ENCODE data around the gene LPCAT3.

The LPCAT3 gene

DNA sequence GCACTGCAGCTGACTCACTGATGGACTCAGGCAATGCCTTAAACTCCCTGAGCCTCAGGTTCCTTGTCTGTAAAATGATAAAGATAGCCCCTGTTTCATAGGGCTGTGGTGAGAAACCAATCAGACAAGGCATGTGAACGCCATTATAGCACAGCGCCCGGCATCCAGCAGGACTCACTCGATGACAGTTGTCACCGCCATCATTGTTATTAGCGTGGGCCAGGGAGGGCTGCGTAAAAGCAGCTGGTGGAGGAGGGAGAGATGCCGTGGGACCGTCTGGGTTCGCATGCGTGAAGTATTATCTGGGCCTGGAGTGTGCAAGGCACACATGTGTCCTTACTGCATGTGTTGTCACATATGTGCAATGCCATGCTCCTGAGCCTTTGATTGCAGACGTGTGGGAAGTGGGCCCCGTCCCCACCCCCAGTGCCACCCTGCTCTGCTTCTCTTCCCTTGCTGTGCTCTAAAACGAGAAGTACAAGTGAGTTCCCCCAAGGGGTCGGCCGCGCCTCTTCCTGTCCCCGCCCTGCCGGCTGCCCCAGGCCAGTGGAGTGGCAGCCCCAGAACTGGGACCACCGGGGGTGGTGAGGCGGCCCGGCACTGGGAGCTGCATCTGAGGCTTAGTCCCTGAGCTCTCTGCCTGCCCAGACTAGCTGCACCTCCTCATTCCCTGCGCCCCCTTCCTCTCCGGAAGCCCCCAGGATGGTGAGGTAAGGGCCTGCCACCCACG, 67.3 kb downstream of the LPCAT3 start, which contains the start of gene PTPN6:
Gene PTPN6, plus strand, starts transcription at position 546 of the 730 bp plus-strand sequence. Its CDS starts 157 bp downstream, at position 703.
- DNase-seq, result no peak

DNA sequence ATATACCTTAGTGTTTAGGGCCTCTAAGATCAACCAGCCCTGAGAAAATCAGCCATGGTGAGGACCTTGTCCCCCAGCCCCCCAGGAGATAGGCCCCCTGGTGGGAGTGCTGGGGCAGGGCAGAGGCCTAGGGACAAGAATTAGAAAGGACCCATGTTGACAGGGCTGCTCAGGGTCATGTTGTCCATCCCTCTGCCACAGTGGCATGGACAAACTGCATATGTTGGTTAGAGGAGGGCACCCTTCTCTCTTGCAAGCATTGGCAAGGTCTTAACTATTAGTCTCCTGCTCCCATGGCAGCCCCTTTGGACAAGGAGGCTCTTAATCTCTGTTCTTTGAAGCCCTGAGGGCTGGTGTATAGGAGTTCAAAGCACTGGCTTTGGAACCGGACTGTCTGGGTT, 67.9 kb downstream of the LPCAT3 start:
- no peak for DNase-seq

DNA sequence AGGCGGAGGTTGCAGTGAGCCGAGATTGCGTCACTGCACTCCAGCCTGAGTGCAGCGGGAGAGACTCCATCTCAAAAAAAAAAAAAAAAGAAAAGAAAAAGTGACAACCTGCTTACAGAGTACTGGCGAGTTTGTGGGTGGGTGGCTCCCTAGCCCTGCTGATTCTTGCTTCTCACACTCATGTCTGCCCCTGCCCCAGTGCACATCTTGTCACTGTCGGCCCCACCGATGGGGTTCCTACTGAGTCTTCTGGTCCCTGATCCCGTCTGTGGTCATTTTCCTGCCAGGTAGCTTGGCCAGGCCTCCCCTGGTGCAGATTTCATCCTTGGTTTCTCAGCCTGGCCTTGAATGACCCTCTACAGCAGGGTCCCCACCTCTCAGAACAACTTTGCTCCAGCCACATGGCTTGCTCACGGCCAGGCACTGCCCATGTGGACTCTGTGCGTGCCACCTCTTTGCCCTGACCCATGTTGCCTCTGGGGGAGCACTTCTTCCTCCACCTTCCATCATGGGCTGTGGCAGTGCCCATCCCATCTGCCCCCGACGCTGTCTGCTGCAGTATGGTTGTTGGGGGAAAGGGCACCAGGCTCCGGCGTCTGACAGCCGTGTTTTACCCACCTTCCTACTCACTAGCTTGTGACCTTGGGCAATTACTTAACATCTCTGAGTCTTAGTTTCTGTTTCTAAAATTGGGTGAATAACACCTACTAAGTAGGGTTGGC, 69.2 kb downstream of the LPCAT3 start:
- no peak for DNase-seq

DNA sequence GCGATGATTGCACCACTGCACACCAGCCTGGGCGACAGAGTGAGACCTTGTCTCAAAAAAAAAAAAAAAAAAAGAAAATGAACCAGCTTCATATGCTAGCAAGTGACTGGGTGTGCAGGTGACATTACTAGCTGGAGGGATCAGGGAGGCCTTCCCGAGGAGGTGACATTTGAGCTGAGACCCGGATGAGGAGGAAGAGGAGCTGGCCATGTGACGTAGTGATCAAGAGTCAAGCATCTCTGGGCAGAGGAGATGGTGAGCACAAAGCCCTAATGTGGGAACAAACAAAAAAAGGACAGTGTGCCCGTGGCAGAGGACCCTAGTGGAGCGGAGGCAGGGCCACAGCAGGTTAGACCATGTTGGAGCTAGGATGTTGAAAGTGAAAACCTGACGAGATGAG, 70.7 kb downstream of the LPCAT3 start:
- DNase-seq, result no peak

DNA sequence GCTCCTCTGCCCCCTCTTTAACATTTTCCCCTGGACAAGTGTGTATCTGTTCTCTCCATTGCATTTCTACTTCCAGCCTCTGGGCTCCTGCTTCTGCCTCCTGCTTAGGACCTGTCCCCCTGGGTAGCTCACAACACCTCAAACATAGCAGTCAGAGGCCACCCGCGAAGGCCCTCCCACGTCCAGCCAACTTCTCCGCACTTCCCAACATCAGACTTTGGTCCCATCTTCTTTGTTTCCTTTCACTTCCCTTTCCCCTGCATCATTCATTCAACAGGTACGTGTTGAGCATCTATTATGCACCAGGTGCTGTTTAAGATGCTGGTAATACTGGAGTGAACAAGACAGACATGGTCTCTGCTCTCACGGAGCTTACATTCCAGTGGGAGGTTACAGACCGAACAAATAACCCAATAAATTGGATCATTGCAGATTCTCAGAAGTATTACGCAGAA, 71.3 kb downstream of the LPCAT3 start:
- DNase-seq, result no peak

DNA sequence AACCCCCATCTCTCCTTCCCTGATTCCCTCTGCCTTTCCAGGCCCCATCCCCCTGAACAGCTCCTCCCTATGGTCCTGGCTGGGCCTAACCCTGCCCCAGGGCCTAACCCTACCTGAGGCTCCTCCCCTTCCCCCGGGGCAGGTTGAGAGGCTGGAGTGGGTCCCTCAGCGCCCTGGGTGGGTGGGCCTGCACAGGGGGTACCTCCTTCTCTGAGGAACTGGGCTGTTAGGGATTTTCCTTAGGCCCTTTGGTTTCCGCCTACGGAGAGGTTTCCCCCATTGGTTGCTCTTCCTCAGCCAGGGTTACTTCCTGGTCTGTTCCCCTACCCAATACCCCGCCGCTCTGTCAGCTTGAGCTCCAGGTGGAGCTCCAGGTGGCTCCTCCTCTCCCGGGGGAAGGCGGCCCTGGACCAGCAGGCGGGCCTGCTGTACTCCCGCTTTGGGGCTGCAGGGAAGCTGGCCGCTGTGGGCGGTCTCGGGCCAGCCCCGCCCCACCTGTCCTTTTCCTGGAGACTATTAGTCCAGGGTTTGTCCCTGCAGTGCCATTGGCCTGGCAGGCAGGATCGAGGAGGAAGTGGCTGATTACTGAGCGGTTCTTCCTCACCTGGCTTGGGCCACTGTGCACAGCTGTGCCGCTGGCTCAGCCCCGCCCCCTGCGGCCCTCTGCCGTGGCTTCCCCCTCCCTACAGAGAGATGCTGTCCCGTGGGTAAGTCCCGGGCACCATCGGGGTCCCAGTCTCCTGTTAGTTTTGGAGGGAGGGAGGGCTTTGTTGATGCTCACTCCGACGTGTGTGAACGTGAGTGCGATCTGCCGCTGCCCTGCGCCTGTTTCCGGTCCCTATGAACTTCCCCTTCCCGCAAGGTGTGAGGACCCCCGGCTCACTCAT, 72.0 kb downstream of the LPCAT3 start:
- peak; percentile 89 for DNase-seq

DNA sequence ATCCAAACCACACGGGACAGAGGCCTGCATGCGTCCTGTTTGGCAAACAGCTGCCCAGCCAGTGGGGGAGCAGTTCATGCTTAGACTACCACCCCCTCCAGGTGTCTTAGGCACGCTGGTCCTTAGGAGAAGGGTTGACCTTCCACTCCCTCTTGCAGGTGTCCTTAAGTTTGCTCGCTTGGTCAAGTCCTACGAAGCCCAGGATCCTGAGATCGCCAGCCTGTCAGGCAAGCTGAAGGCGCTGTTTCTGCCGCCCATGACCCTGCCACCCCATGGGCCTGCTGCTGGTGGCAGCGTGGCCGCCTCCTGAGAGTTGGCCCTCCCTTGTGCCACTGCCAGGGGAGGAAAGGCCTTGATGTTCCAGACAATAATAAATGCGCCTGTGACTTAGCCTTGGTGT, 72.7 kb downstream of the LPCAT3 start:
- no peak for DNase-seq

DNA sequence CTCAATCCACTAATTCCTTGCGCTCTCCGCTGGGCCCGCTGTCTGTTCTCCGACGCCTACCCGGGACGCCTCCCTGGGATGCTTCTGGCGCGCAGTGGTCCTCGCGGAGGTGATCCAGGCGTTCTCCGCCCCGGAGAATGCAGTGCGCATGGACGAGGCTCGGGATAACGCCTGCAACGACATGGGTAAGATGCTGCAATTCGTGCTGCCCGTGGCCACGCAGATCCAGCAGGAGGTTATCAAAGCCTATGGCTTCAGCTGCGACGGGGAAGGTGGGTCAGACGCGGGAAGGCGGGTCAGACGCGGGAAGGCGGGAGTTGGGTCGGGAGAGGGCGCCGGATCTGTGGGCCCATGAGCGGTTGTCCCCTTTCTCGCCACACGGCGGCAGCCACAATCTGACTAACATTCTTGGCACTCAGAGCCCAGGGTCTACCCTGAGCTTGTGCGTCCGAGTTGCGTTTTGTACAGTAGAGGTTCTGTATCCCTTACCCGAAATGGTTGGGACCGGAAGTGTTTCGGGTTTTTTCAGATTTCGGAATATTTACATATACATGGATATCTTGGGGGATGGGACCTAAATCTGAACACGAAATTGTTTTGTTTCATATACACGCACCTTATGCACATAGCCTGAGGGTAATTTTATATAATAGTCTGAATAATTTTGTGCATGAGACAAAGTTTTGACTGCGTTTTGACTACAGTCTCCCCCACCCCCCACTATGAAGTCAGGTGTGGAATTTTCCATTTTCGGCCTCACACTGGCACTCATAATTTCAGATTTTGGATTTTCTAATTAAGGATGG, 73.7 kb downstream of the LPCAT3 start:
- peak; percentile 78 for DNase-seq

DNA sequence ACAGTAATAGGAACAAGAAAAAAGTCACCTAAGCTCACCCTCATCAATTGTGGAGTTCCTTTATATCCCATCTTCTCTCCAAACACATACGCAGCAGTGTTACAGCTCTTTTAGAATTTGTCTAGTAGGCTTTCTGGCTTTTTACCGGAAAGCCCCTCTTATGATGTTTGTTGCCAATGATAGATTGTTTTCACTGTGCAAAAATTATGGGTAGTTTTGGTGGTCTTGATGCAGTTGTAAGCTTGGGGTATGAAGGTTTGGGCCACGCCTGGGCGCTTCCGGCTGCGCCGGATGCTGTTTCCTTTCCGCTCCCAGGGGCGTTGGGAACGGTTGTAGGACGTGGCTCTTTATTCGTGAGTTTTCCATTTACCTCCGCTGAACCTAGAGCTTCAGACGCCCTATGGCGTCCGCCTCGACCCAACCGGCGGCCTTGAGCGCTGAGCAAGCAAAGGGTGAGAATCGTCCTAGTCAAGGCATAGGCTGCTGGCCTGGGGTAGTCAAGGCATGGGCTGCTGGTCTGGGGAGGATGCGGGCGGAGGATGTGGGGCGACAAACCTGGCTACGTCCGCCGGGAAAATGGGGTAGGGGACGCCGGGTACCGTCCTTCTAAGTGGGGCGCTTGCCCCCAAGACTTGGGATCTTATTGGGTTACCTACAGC, 74.4 kb downstream of the LPCAT3 start, which contains the start of the genes C12orf57 and RNU7-1:
Gene C12orf57, plus strand, starts transcription at position 301 of the 659 bp plus-strand sequence. Its CDS starts 100 bp downstream, at position 401.
Gene RNU7-1, plus strand, starts transcription at position 95 of the 659 bp plus-strand sequence.
- peak; percentile 81 for DNase-seq

DNA sequence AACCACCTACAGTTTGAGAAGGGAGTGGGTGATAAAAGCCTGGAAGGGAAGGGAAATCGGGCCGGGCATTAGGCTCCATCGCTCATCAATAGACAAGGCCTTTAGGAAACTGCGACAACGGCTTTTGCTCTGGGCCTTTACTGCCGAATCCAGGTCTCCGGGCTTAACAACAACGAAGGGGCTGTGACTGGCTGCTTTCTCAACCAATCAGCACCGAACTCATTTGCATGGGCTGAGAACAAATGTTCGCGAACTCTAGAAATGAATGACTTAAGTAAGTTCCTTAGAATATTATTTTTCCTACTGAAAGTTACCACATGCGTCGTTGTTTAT, 74.9 kb downstream of the LPCAT3 start:
- DNase-seq, result peak; percentile 81

DNA sequence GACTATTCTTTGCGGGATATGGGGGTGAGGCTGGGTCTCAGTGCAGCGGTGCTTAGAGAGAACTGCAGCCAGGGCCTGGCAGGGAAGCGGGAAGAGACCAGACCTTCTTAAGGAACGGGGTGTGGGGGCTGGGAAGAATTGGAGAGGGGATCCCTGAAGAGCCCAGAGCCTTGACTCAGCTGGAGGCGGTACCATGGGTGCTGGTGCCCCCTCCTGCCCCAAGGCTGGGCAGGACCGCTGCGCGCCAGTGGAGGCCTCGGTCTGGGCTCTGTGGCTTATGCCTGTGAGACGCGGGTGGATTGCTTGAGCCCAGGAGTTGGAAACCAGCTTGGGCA, 76.0 kb downstream of the LPCAT3 start:
- no peak for DNase-seq

DNA sequence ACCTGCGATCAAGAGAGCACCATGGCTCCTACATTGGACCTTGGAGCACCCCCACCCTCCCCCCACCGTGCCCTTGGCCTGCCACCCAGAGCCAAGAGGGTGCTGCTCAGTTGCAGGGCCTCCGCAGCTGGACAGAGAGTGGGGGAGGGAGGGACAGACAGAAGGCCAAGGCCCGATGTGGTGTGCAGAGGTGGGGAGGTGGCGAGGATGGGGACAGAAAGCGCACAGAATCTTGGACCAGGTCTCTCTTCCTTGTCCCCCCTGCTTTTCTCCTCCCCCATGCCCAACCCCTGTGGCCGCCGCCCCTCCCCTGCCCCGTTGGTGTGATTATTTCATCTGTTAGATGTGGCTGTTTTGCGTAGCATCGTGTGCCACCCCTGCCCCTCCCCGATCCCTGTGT, 76.5 kb downstream of the LPCAT3 start:
- DNase-seq, result no peak

DNA sequence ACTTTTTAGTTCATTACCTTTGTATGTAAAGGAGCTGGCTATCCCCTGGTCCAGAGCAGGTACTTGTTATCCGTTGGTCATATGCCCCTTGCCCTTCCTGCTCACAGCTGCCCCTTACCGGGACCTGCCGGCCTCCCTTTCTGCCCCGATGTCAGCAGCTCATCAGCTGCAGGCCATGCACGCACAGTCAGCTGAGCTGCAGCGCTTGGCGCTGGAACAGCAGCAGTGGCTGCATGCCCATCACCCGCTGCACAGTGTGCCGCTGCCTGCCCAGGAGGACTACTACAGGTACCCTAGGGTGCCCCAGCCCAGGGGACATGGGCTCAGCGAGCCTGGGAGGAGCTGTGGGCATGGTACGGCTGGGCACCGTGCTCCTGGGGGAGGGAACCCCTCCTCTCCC, 77.0 kb downstream of the LPCAT3 start:
- no peak for DNase-seq

DNA sequence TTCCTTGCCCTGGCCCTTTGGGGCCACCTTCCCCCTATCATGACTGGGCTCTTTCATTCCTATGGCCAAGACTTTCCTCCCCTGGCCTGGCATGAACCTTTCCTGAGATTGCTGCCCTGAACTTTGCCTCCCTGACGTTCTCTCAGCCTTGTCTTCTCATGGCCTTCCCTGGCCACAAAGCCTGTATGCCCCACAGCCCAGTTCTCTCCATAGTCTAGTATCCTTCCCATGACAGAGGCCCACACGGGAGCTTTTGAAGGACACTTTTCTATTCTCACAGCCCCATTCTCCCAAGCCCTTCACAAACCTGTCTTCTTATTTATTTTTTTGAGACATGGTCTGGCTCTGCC, 79.1 kb downstream of the LPCAT3 start:
- DNase-seq, result no peak

DNA sequence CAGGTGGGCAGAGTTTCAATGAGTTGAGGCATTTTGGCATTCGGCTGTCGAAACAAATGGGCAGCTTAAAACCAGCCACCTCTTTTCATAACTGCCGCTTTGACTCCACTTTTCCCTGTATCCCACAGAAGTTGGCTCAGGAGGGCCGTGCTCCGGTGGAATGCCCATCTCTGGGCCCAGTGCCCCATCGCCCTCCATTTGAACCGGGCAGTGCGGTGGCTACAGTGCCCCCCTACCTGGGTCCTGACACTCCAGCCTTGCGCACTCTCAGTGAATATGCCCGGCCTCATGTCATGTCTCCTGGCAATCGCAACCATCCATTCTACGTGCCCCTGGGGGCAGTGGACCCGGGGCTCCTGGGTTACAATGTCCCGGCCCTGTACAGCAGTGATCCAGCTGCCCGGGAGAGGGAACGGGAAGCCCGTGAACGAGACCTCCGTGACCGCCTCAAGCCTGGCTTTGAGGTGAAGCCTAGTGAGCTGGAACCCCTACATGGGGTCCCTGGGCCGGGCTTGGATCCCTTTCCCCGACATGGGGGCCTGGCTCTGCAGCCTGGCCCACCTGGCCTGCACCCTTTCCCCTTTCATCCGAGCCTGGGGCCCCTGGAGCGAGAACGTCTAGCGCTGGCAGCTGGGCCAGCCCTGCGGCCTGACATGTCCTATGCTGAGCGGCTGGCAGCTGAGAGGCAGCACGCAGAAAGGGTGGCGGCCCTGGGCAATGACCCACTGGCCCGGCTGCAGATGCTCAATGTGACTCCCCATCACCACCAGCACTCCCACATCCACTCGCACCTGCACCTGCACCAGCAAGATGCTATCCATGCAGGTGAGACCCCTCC, 79.7 kb downstream of the LPCAT3 start:
- no peak for DNase-seq

DNA sequence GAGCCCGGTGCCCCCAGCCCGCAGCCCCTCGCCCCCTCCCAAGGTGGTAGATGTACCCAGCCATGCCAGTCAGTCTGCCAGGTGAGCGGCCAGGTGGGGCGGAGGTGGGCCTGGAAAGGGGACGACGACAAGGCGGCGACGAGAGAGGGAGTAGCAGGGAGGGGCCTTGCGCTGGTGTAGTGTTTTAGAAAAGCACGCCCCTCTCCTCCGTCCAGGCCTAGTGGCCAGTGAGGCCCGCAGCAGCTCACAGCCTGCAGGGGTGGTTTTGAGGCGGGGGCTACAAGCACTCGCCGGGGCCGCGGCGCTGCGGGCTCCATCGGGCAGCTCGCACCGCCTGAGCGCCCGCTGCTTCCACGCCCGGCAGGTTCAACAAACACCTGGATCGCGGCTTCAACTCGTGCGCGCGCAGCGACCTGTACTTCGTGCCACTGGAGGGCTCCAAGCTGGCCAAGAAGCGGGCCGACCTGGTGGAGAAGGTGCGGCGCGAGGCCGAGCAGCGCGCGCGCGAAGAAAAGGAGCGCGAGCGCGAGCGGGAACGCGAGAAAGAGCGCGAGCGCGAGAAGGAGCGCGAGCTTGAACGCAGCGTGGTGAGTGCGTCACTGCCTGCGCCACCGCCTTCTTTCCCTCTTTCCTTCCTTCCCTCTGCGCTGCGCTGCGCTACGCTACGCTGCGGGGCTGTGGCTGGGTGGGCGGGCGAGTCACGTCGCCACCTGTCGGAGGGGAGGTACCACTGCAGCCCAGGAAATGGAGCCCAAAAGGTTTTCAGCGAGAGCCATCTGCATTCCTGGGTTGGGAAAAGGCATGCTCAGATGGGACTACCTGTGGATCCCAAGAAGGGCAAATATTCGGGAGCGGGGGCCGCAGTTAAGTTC, 80.6 kb downstream of the LPCAT3 start:
- peak; percentile 81 for DNase-seq

DNA sequence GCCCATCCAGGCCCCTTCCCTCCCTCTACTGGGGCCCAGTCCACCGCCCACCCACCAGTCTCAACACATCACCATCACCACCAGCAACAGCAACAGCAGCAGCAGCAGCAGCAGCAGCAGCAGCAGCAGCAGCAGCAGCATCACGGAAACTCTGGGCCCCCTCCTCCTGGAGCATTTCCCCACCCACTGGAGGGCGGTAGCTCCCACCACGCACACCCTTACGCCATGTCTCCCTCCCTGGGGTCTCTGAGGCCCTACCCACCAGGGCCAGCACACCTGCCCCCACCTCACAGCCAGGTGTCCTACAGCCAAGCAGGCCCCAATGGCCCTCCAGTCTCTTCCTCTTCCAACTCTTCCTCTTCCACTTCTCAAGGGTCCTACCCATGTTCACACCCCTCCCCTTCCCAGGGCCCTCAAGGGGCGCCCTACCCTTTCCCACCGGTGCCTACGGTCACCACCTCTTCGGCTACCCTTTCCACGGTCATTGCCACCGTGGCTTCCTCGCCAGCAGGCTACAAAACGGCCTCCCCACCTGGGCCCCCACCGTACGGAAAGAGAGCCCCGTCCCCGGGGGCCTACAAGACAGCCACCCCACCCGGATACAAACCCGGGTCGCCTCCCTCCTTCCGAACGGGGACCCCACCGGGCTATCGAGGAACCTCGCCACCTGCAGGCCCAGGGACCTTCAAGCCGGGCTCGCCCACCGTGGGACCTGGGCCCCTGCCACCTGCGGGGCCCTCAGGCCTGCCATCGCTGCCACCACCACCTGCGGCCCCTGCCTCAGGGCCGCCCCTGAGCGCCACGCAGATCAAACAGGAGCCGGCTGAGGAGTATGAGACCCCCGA, 81.4 kb downstream of the LPCAT3 start:
- DNase-seq, result no peak

DNA sequence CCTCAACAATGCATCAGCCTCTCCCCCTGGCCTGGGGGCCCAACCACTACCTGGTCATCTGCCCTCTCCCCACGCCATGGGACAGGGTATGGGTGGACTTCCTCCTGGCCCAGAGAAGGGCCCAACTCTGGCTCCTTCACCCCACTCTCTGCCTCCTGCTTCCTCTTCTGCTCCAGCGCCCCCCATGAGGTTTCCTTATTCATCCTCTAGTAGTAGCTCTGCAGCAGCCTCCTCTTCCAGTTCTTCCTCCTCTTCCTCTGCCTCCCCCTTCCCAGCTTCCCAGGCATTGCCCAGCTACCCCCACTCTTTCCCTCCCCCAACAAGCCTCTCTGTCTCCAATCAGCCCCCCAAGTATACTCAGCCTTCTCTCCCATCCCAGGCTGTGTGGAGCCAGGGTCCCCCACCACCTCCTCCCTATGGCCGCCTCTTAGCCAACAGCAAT, 82.1 kb downstream of the LPCAT3 start:
- no peak for DNase-seq

Measured in NCI-H510A treated with DMSO at 0.1 percent for 48 hours (cell line).